Measurements from ENCODE around the gene RANBP17. TPM values are rescaled to one million over a fixed set of nuclear protein-coding genes. Genes with fewer than 3 reads are reported as not detected.
A peak's percentile ranks its signal among the peaks of the same experiment; 100 is the strongest.

Gene RANBP17
- total and polyA plus RNA-seq, 4 donors, result 18.3 to 95.4 (median 31.6) TPM

DNA sequence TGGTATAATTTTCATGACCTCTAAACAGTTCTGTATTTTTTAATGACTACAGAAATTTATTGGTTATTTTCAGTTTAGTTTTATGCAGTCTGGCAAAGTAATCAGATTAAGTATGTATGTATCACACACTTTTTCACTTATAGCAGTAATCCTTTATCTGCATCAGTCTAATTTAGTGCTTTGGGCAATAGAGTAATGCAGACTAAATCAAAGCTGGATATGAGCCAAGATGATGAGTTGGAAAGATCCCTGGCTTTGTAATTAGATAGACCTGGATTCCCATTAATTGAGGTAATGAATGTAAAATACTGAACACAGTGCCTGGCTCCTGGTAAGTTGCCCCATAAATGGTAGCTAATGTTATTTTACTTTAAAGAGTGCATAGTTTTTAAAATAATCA lies 231.8 kb downstream of the RANBP17 start:
- H3K27ac ChIP-seq (ENCODE audit: low read depth, low read length), result no peak overlapping the region
- DNase-seq (ENCODE audit: low read depth in 4 of 6, low spot score in 6 of 6), result peak in 1 of 6 donors; percentile 44
- H3K9me3 ChIP-seq (ENCODE audit: control insufficient read depth, insufficient read depth, low read length), result no peaks in the 10 kb centered on the region

DNA sequence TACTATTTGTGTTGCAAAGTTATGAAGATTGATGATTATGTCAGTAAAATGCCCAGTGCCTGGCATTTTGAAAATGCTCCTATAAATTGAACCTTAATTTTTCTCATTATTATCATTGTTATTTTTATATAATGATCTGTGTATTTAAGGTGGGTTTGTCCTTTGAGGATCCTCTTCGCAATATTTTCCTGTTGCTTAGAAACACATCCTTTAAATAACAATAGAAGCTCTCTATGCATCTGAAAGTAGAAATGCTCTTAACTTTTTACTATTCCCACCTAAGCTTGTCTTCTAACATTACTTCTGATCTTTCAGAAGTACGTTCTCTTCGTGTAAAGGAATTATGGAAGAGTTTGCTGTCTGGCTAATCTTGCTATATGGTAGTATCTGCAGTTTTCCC lies 232.5 kb downstream of the RANBP17 start:
- no peaks in the 10 kb centered on the region for H3K36me3 ChIP-seq (ENCODE audit: control insufficient read depth, insufficient read depth, low read length)
- DNase-seq (ENCODE audit: low read depth in 4 of 6, low spot score in 6 of 6), result no peak
- no peaks in the 10 kb centered on the region for H3K4me1 ChIP-seq (ENCODE audit: control insufficient read depth, insufficient read depth, low read length)
- H3K9me3 ChIP-seq (ENCODE audit: control insufficient read depth, insufficient read depth, low read length), result no peaks in the 10 kb centered on the region
- no peak overlapping the region for H3K27ac ChIP-seq (ENCODE audit: low read depth, low read length)
- no peak overlapping the region for H3K4me3 ChIP-seq (ENCODE audit: low read depth, low read length)
- WGBS (ENCODE audit: insufficient coverage), result no CpG with 5 or more reads among the region's 3 CpGs
- no peaks in the 10 kb centered on the region for H3K27me3 ChIP-seq (ENCODE audit: control insufficient read depth, insufficient read depth, low read length)

More for the DNA sequence above, 231.8 kb downstream of the RANBP17 start:
- Histone ChIP-seq H3K27me3 (ENCODE audit: control insufficient read depth, insufficient read depth, low read length) (no peaks in the 10 kb centered on the region), H3K4me1 (ENCODE audit: control insufficient read depth, insufficient read depth, low read length) (no peaks in the 10 kb centered on the region), H3K4me3 (ENCODE audit: low read depth, low read length) (no peak overlapping the region), H3K36me3 (ENCODE audit: control insufficient read depth, insufficient read depth, low read length) (no peaks in the 10 kb centered on the region)

DNA sequence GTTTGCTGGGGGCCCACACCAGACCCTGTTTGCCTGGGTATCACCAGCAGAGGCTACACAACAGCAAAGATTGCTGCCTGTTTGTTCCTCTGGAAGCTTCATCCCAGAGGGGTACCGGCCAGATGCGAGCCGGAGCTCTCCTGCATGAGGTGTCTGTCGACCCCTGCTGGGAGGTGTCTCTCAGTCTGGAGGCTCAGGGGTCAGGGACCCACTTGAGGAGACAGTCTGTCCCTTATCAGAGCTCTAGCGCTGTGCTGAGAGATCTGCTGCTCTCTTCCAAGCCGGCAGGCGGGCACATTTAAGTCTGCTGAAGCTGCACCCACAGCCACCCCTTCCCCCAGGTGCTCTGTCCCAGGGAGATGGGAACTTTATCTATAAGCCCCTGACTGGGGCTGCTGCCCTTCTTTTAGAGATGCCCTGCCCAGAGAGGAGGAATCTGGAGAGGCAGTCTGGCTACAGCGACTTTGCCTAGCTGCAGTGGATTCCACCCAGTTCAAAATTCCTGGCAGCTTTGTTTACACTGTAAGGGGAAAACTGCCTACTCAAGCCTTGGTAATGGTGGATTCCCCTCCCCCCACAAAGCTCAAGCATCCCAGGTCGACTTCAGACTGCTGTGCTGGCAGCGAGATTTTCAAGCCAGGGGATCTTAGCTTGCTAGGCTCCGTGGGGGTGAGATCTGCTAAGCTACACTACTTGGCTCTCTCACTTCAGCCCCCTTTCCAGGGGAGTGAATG lies 241.2 kb downstream of the RANBP17 start:
- no peak for DNase-seq (ENCODE audit: low read depth in 4 of 6, low spot score in 6 of 6)
- Histone ChIP-seq H3K27ac (ENCODE audit: low read depth, low read length) (no peak overlapping the region), H3K4me3 (ENCODE audit: low read depth, low read length) (no peak overlapping the region), H3K36me3 (ENCODE audit: control insufficient read depth, insufficient read depth, low read length) (no peaks in the 10 kb centered on the region), H3K4me1 (ENCODE audit: control insufficient read depth, insufficient read depth, low read length) (no peaks in the 10 kb centered on the region), H3K27me3 (ENCODE audit: control insufficient read depth, insufficient read depth, low read length) (no peaks in the 10 kb centered on the region), H3K9me3 (ENCODE audit: control insufficient read depth, insufficient read depth, low read length) (peaks cover 1% of the 10 kb centered on the region)
- WGBS (ENCODE audit: insufficient coverage), result 91% methylated on average over 8 of the region's 11 CpGs

DNA sequence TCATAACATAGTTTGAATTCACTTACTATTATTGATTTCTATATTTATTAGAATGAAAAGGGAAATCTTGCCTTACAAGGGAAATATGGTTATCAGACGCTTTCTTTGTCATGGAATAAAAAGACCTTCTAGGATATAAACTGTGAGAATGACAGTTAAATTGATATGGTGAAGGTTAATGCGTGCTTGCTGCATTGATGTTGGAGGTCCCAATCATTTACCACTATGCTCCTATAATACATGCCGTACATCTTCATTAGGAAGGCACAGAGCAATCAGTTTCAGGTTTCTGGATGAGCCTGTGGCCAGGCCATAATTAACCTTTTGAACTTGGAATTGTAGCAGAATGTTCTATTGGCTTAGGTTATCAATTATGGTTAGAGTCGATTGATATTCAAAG lies 245.9 kb downstream of the RANBP17 start:
- H3K27me3 ChIP-seq (ENCODE audit: control insufficient read depth, insufficient read depth, low read length), result no peaks in the 10 kb centered on the region
- no peaks in the 10 kb centered on the region for H3K4me1 ChIP-seq (ENCODE audit: control insufficient read depth, insufficient read depth, low read length)
- no peaks in the 10 kb centered on the region for H3K9me3 ChIP-seq (ENCODE audit: control insufficient read depth, insufficient read depth, low read length)
- H3K27ac ChIP-seq (ENCODE audit: low read depth, low read length), result no peak overlapping the region
- H3K4me3 ChIP-seq (ENCODE audit: low read depth, low read length), result no peak overlapping the region
- WGBS (ENCODE audit: insufficient coverage), result no CpG with 5 or more reads among the region's 4 CpGs
- peak in 1 of 6 donors; percentile 14 for DNase-seq (ENCODE audit: low read depth in 4 of 6, low spot score in 6 of 6)
- no peaks in the 10 kb centered on the region for H3K36me3 ChIP-seq (ENCODE audit: control insufficient read depth, insufficient read depth, low read length)

DNA sequence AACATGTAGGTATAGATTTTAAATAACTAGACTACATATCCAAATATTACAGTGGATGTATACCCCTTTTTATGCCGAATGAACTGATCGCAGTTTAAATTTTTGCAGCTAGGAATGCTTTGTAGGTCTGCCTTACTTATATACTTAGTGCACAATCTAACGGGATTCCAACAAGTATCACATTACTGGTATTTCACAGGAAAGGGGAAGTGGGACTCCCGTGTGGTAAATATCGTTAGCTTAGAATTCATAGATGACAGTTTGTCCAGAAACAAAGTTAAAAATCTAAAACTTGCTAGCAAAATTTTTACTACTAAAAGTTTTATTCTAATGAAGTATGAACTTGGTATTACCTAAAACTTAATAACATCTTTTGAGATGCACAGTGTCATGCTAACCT lies 253.7 kb downstream of the RANBP17 start:
- no CpG with 5 or more reads among the region's 5 CpGs for WGBS (ENCODE audit: insufficient coverage)
- Histone ChIP-seq H3K9me3 (ENCODE audit: control insufficient read depth, insufficient read depth, low read length) (no peaks in the 10 kb centered on the region), H3K4me3 (ENCODE audit: low read depth, low read length) (no peak overlapping the region), H3K4me1 (ENCODE audit: control insufficient read depth, insufficient read depth, low read length) (no peaks in the 10 kb centered on the region), H3K27ac (ENCODE audit: low read depth, low read length) (no peak overlapping the region), H3K27me3 (ENCODE audit: control insufficient read depth, insufficient read depth, low read length) (no peaks in the 10 kb centered on the region), H3K36me3 (ENCODE audit: control insufficient read depth, insufficient read depth, low read length) (no peaks in the 10 kb centered on the region)
- DNase-seq (ENCODE audit: low read depth in 4 of 6, low spot score in 6 of 6), result no peak

DNA sequence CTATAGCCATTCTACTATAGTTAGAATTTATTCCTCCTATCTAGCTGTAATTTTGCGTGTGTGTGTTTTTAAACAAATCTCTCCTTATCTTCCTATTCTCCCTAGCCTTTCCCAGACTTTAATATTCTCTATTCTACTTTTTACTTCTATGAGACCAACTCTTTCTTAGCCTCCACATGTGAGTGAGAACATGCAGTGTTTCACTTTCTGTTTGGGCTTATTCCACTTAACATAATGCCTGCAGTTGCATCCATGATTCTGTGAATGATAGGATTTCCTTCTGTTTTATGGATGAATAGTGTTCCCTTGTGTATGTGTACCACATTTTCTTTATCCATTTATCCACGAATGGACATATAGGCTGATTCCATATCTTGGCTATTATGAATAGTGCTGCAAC lies 254.9 kb downstream of the RANBP17 start:
- no peaks in the 10 kb centered on the region for H3K36me3 ChIP-seq (ENCODE audit: control insufficient read depth, insufficient read depth, low read length)
- H3K27me3 ChIP-seq (ENCODE audit: control insufficient read depth, insufficient read depth, low read length), result no peaks in the 10 kb centered on the region
- no peak overlapping the region for H3K27ac ChIP-seq (ENCODE audit: low read depth, low read length)
- no peaks in the 10 kb centered on the region for H3K9me3 ChIP-seq (ENCODE audit: control insufficient read depth, insufficient read depth, low read length)
- DNase-seq (ENCODE audit: low read depth in 4 of 6, low spot score in 6 of 6), result no peak
- WGBS (ENCODE audit: insufficient coverage), result no CpG with 5 or more reads among the region's 2 CpGs
- H3K4me3 ChIP-seq (ENCODE audit: low read depth, low read length), result no peak overlapping the region
- H3K4me1 ChIP-seq (ENCODE audit: control insufficient read depth, insufficient read depth, low read length), result peaks cover 6% of the 10 kb centered on the region

DNA sequence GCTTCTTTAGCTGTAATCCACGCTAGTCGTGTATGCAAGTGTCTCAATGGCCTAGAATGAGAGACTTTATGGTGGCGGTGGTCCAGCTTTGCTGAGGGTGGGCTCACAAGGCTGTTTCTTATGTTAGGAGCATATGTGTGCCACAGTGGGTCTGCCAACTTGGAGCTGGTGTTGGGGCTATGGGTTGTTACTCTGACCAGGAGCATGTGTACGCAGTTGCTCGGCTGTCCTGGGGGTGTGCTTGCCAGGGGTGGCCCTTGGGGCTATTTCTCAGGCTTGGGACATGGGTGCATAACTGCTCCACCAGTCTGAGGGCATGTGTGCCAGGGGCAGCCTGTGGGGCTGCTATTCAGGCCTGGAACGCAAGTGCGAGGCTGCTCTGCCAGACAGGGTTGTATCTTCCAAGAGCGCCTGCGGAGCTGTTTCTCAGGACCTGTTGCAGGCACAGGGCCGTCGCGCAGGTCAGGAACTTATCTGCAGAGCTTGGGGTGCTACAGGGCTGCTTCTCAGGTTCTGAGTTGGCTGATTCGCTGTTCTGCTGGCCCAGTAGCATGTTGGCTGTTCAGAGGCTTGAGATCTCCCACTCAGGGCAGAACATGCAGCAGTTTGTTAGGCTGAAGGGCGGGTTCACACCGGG lies 259.3 kb downstream of the RANBP17 start:
- WGBS (ENCODE audit: insufficient coverage), result 89% methylated on average over 15 of the region's 15 CpGs
- peaks cover 6% of the 10 kb centered on the region for H3K4me1 ChIP-seq (ENCODE audit: control insufficient read depth, insufficient read depth, low read length)
- peaks cover 6% of the 10 kb centered on the region for H3K36me3 ChIP-seq (ENCODE audit: control insufficient read depth, insufficient read depth, low read length)
- H3K9me3 ChIP-seq (ENCODE audit: control insufficient read depth, insufficient read depth, low read length), result no peaks in the 10 kb centered on the region
- H3K4me3 ChIP-seq (ENCODE audit: low read depth, low read length), result no peak overlapping the region
- DNase-seq (ENCODE audit: low read depth in 4 of 6, low spot score in 6 of 6), result peak in 1 of 6 donors; percentile 16
- H3K27me3 ChIP-seq (ENCODE audit: control insufficient read depth, insufficient read depth, low read length), result no peaks in the 10 kb centered on the region
- H3K27ac ChIP-seq (ENCODE audit: low read depth, low read length), result no peak overlapping the region

DNA sequence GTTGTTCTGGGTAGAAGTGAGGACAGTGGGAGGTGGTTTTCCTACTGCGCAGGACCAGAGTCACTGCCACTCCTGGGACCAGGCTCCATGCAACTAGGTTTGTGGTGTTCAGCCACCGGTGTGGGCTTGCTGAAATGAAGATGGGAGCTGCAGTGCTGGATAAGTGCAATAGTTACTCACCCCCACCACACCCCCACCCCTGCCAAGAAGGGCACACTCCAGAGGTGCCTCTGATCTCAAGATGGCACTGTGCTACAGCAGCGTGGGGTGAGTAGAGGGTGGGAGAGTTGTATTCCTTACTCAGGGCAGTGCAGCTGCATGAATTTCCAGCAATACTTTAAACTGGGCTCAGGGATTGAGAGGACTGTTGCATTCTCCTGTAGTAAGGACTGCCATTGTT lies 259.8 kb downstream of the RANBP17 start:
- Histone ChIP-seq H3K9me3 (ENCODE audit: control insufficient read depth, insufficient read depth, low read length) (no peaks in the 10 kb centered on the region), H3K4me1 (ENCODE audit: control insufficient read depth, insufficient read depth, low read length) (peaks cover 6% of the 10 kb centered on the region), H3K36me3 (ENCODE audit: control insufficient read depth, insufficient read depth, low read length) (peaks cover 6% of the 10 kb centered on the region), H3K27ac (ENCODE audit: low read depth, low read length) (no peak overlapping the region), H3K4me3 (ENCODE audit: low read depth, low read length) (no peak overlapping the region), H3K27me3 (ENCODE audit: control insufficient read depth, insufficient read depth, low read length) (no peaks in the 10 kb centered on the region)
- DNase-seq (ENCODE audit: low read depth in 4 of 6, low spot score in 6 of 6), result no peak
- whole genome bisulfite sequencing (ENCODE audit: insufficient coverage), result 93% methylated on average over 2 of the region's 3 CpGs

DNA sequence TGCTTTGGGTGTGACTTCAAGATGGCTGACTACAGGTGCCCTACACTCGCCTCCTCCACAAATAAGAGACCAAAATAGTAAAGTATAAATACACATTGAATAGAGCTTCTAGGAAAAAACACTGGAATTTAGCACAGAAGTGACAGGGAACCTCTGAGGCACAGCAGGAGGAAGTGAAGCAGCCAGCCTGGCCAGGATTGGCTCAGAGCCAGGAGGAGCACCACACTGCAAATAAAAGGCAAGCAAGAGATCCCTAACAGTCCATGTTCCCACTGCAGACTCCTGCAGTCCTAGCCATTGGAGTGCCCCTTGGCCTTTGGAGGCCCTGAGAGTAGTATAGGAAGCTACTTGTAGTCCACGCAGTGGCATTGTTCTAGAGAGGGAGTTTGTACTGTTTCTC lies 260.6 kb downstream of the RANBP17 start:
- DNase-seq (ENCODE audit: low read depth in 4 of 6, low spot score in 6 of 6), result peak in 1 of 6 donors; percentile 9
- H3K4me3 ChIP-seq (ENCODE audit: low read depth, low read length), result no peak overlapping the region
- H3K27ac ChIP-seq (ENCODE audit: low read depth, low read length), result no peak overlapping the region
- no CpG with 5 or more reads among the region's 2 CpGs for WGBS (ENCODE audit: insufficient coverage)
- H3K36me3 ChIP-seq (ENCODE audit: control insufficient read depth, insufficient read depth, low read length), result peaks cover 6% of the 10 kb centered on the region
- H3K4me1 ChIP-seq (ENCODE audit: control insufficient read depth, insufficient read depth, low read length), result peaks cover 6% of the 10 kb centered on the region
- H3K27me3 ChIP-seq (ENCODE audit: control insufficient read depth, insufficient read depth, low read length), result no peaks in the 10 kb centered on the region
- no peaks in the 10 kb centered on the region for H3K9me3 ChIP-seq (ENCODE audit: control insufficient read depth, insufficient read depth, low read length)

DNA sequence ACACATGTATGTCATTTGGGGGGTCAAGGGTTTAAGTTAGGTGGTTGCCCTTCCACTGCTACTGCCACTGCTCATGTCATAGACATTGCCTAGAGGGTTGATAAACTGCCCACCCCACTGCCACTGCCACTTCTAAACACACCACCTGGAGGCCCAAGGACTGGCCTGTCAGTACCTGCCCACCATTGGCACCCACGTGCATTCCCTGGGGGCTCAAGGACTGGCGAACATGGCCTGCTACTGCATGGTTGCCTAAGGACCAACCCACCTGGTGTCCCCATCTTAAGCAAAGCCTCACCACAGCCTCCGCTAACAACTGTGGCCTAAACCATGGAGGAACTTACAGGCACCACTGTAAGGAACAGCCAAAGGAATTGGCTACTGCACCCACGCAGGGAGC lies 261.6 kb downstream of the RANBP17 start:
- peaks cover 6% of the 10 kb centered on the region for H3K36me3 ChIP-seq (ENCODE audit: control insufficient read depth, insufficient read depth, low read length)
- H3K9me3 ChIP-seq (ENCODE audit: control insufficient read depth, insufficient read depth, low read length), result no peaks in the 10 kb centered on the region
- H3K27me3 ChIP-seq (ENCODE audit: control insufficient read depth, insufficient read depth, low read length), result no peaks in the 10 kb centered on the region
- H3K4me3 ChIP-seq (ENCODE audit: low read depth, low read length), result no peak overlapping the region
- no peak overlapping the region for H3K27ac ChIP-seq (ENCODE audit: low read depth, low read length)
- WGBS (ENCODE audit: insufficient coverage), result 98% methylated on average over 4 of the region's 4 CpGs
- H3K4me1 ChIP-seq (ENCODE audit: control insufficient read depth, insufficient read depth, low read length), result peaks cover 6% of the 10 kb centered on the region
- no peak for DNase-seq (ENCODE audit: low read depth in 4 of 6, low spot score in 6 of 6)
